Measurements from ENCODE around the gene MAPK8. TPM values are rescaled to one million over a fixed set of nuclear protein-coding genes. Genes with fewer than 3 reads are reported as not detected.
A peak's percentile ranks its signal among the peaks of the same experiment; 100 is the strongest.

Gene MAPK8
- total and polyA plus RNA-seq, 9 of the 15 experiments (the other 6 are each of a cell fraction or from before 2014, with no cell fraction given): 6.4 to 159 (median 71.0) TPM

- Histone ChIP-seq H3K27ac (ENCODE audit: extremely low read depth, low read depth, low read length) (no peak overlapping the region), H3K36me3 (ENCODE audit: control insufficient read depth, insufficient read depth, low read length) (peaks cover 53% of the 10 kb centered on the region; the same call in 2 of the 3 replicates), H4K20me1 (replicated peaks; ENCODE audit: control insufficient read depth, insufficient read depth, low read length) (no peaks in the 10 kb centered on the region), H3K4me1 (replicated peaks in 1 of 2; ENCODE audit: control insufficient read depth in 2 of 2, insufficient read depth in 2 of 2, low read length in 2 of 2) (peaks cover 6 to 16% of the 10 kb centered on the region in 2 experiments), H3K4me3 (no peak overlapping the region), H2AFZ (ENCODE audit: low read depth, low read length) (no peak overlapping the region), H3K79me2 (ENCODE audit: control insufficient read depth, insufficient read depth, low read length) (no peaks in the 10 kb centered on the region), H3K9me1 (ENCODE audit: control insufficient read depth, insufficient read depth, low read length) (no peaks in the 10 kb centered on the region), H3K9ac (ENCODE audit: insufficient read depth in 1 of 2, low read depth in 2 of 2, low read length in 2 of 2) (no peak overlapping the region), H3K9me3 (replicated peaks; ENCODE audit: control insufficient read depth, insufficient read depth, low read depth, low read length) (no peaks in the 10 kb centered on the region), H3K27me3 (ENCODE audit: control insufficient read depth in 2 of 2, insufficient read depth in 2 of 2, low read length in 2 of 2) (no peaks in the 10 kb centered on the region), H3K4me2 (ENCODE audit: insufficient read depth, low read length) (no peak overlapping the region)
- no peak for DNase-seq (ENCODE audit: extremely low read depth in 1 of 4, low spot score in 3 of 4)
- WGBS (ENCODE audit: insufficient coverage, low coverage, missing lambda C conversion rate): 82% methylated on average over 5 of the region's 5 CpGs
- TF ChIP-seq RBM14 (IDR thresholded peaks at IDR 0.05; ENCODE audit: borderline replicate concordance, insufficient read depth, low read depth, low read length): no peak
- no peak for TF ChIP-seq IFI16 (CRISPR knock-in tag; IDR thresholded peaks at IDR 0.05)
- no peak for TF ChIP-seq CREBBP (IDR thresholded peaks at IDR 0.05; ENCODE audit: low read depth, low read length)
- TF ChIP-seq ZNF77 (CRISPR knock-in tag; IDR thresholded peaks at IDR 0.05): no peak
- TF ChIP-seq RBM25 (IDR thresholded peaks at IDR 0.05; ENCODE audit: low read depth, low read length, severe bottlenecking): no peak
- no peak for FAIRE-seq
- ChIA-PET CTCF (ENCODE audit: low intra/inter-chr PET ratio) (interaction anchor here (5.3 kb wide), 1 partner anchor 64 kb away, joined by 63 read pairs; no protein-coding TSS in a partner anchor), POLR2A (interaction anchor here (0.6 to 1.7 kb wide), 9 partner anchors 11 to 69 kb away, joined by 3 to 6 read pairs (median 4); no protein-coding TSS in a partner anchor)
- no peak for ATAC-seq
- intact Hi-C loops (cut with micrococcal nuclease): no loop called here
- in situ Hi-C loops (cut with MboI): no loop called here
- BruUV-seq (replicated peaks): no TSS peak
These were observed 136.3 kb downstream of the MAPK8 start for GRCh38 chr10:48442809-48443177.

GRCh38 chr10:48444266-48444665 is 137.8 kb downstream of the MAPK8 start:
- Histone ChIP-seq H3K9ac (ENCODE audit: insufficient read depth in 1 of 2, low read depth in 2 of 2, low read length in 2 of 2) (no peak overlapping the region; a peak in 1 of 4 replicates), H3K9me3 (replicated peaks; ENCODE audit: control insufficient read depth, insufficient read depth, low read depth, low read length) (no peaks in the 10 kb centered on the region), H3K79me2 (ENCODE audit: control insufficient read depth, insufficient read depth, low read length) (no peaks in the 10 kb centered on the region), H3K36me3 (ENCODE audit: control insufficient read depth, insufficient read depth, low read length) (peaks cover 58% of the 10 kb centered on the region; the same call in 2 of the 3 replicates), H3K27ac (ENCODE audit: extremely low read depth, low read depth, low read length) (no peak overlapping the region), H3K4me1 (replicated peaks in 1 of 2; ENCODE audit: control insufficient read depth in 2 of 2, insufficient read depth in 2 of 2, low read length in 2 of 2) (peaks cover 0 to 16% of the 10 kb centered on the region in 2 experiments), H3K4me2 (ENCODE audit: insufficient read depth, low read length) (no peak overlapping the region), H4K20me1 (replicated peaks; ENCODE audit: control insufficient read depth, insufficient read depth, low read length) (no peaks in the 10 kb centered on the region), H3K9me1 (ENCODE audit: control insufficient read depth, insufficient read depth, low read length) (no peaks in the 10 kb centered on the region), H3K27me3 (ENCODE audit: control insufficient read depth in 2 of 2, insufficient read depth in 2 of 2, low read length in 2 of 2) (no peaks in the 10 kb centered on the region), H2AFZ (ENCODE audit: low read depth, low read length) (no peak overlapping the region), H3K4me3 (no peak overlapping the region)
- peak in 2 of 4 experiments; percentile 46 to 67 for DNase-seq (ENCODE audit: extremely low read depth in 1 of 4, low spot score in 3 of 4)
- intact Hi-C loops (cut with micrococcal nuclease): loop anchor here (1.0 kb wide), 3 partner anchors 26 to 81 kb away; no protein-coding TSS in a partner anchor
- no TSS peak for BruUV-seq (replicated peaks)
- ChIA-PET POLR2A (interaction anchor here (0.5 to 2.5 kb wide), 5 partner anchors 10 to 62 kb away, joined by 3 to 17 read pairs (median 4); no protein-coding TSS in a partner anchor), CTCF (ENCODE audit: low intra/inter-chr PET ratio) (interaction anchor here (0.8 to 5.3 kb wide), 3 partner anchors 20 to 212 kb away, joined by 3 to 63 read pairs (median 5); no protein-coding TSS in a partner anchor)
- WGBS (ENCODE audit: insufficient coverage, low coverage, missing lambda C conversion rate): 55% methylated on average over 2 of the region's 2 CpGs
- peak; percentile 81 for FAIRE-seq
- in situ Hi-C loops (cut with MboI): no loop called here
- ATAC-seq: peak; percentile 57
- TF ChIP-seq ARID4B (CRISPR knock-in tag; IDR thresholded peaks at IDR 0.05) (no peak), ZBTB7A (IDR thresholded peaks at IDR 0.05; ENCODE audit: borderline replicate concordance, control insufficient read depth, low read depth, low read length) (no peak), FIP1L1 (IDR thresholded peaks at IDR 0.05; ENCODE audit: low read depth, low read length, poor library complexity, severe bottlenecking) (no peak), NEUROD1 (IDR thresholded peaks at IDR 0.05; ENCODE audit: borderline replicate concordance, low read depth, low read length, partially characterized antibody) (no peak), NR2F6 (CRISPR knock-in tag; IDR thresholded peaks at IDR 0.05) (no peak), ZNF444 (CRISPR knock-in tag; IDR thresholded peaks at IDR 0.05) (no peak)

Measured in K562 (cell line).